Hindlimb muscle (tissue), 1 donor: ENCODE results near the gene SLC16A3. TPM values are rescaled to one million over a fixed set of nuclear protein-coding genes. Genes with fewer than 3 reads are reported as not detected.

Experiments used
- DNase-seq: peaks from one replicate; pipeline ENCODE4 v3.0.0-alpha.2; 2013
- polyA plus RNA-seq: library from polyadenylated mRNA; unstranded; fragments of 120-200 nt; gene quantifications from one replicate; pipeline ENCODE4 v1.2.1, GENCODE V29; 2013; ENCODE audit not compliant: insufficient read length

SLC16A3 gene
- polyA plus RNA-seq, 1 donor = 34.8 TPM

DNA sequence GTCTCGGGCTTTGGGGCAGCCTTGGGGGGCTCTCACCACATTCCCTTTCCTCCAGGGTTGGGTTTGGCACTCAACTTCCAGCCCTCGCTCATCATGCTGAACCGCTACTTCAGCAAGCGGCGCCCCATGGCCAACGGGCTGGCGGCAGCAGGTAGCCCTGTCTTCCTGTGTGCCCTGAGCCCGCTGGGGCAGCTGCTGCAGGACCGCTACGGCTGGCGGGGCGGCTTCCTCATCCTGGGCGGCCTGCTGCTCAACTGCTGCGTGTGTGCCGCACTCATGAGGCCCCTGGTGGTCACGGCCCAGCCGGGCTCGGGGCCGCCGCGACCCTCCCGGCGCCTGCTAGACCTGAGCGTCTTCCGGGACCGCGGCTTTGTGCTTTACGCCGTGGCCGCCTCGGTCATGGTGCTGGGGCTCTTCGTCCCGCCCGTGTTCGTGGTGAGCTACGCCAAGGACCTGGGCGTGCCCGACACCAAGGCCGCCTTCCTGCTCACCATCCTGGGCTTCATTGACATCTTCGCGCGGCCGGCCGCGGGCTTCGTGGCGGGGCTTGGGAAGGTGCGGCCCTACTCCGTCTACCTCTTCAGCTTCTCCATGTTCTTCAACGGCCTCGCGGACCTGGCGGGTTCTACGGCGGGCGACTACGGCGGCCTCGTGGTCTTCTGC, 8.4 kb downstream of the SLC16A3 start:
- no peak for DNase-seq

DNA sequence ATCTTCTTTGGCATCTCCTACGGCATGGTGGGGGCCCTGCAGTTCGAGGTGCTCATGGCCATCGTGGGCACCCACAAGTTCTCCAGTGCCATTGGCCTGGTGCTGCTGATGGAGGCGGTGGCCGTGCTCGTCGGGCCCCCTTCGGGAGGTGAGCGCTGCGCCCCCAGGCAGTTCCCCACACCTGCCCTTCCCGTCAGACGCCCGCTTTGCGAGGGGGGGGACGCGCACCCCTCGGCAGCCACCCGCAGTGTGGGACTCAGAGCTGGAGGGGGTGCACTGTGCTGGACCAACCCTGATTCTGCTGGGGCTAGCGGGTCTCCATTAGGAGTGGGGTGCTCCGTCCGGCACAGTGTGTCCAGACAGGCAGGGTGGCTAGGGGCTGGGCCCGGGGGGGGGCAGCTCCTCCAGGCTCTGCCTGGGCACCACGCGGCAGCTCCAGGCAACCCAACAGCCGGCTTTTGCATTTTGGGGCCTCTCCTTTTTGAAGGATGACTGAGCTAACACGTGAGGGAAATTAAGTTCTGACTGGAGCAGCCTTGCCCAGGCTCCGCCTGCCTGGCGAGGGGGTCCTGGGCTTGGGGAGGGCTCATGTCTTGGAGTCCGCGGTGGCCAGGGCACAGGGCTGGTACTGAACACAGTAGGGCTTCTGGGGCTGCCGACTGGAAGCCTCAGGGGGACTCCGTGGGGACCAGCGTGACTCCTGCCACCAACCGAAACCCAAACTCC, 9.1 kb downstream of the SLC16A3 start:
- no peak for DNase-seq

DNA sequence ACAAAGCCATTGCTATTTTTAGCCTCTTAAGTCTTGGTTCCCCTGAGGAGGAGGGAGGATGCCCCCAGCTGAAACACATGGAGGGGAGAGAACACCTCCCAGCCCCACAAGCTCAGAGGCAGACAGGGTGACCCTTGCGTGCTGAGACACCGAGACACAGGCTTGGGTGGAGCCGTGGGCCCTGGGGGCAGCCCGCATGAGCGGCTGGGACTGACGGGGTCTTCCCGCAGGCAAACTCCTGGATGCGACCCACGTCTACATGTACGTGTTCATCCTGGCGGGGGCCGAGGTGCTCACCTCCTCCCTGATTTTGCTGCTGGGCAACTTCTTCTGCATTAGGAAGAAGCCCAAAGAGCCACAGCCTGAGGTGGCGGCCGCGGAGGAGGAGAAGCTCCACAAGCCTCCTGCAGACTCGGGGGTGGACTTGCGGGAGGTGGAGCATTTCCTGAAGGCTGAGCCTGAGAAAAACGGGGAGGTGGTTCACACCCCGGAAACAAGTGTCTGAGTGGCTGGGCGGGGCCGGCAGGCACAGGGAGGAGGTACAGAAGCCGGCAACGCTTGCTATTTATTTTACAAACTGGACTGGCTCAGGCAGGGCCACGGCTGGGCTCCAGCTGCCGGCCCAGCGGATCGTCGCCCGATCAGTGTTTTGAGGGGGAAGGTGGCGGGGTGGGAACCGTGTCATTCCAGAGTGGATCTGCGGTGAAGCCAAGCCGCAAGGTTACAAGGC, 9.8 kb downstream of the SLC16A3 start:
- DNase-seq = no peak

DNA sequence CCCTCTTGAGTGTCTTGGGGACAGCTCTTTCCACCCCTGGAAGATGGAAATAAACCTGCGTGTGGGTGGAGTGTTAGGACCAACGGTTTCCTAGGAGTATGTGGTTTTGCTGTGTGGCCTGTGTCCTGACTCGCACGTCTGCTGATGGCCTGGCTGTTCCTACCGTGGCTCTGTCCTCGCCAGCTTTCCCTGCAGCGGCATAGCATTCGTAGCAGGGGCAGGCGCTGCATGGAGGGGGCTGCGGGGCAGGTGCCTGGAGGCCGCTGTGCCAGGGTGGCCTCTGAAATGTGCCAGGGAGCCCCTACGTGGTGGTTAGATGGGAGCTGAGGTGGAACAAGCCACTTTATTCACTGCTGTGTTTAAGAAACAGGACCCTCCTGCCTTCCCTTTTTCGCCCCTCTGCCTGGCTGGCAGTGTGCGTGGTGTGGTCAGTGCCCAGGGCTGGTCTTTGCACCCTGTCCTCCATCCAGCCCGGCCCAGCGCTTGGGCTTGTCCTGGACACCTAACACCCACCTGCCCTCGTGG, 10.6 kb downstream of the SLC16A3 start:
- DNase-seq = no peak

DNA sequence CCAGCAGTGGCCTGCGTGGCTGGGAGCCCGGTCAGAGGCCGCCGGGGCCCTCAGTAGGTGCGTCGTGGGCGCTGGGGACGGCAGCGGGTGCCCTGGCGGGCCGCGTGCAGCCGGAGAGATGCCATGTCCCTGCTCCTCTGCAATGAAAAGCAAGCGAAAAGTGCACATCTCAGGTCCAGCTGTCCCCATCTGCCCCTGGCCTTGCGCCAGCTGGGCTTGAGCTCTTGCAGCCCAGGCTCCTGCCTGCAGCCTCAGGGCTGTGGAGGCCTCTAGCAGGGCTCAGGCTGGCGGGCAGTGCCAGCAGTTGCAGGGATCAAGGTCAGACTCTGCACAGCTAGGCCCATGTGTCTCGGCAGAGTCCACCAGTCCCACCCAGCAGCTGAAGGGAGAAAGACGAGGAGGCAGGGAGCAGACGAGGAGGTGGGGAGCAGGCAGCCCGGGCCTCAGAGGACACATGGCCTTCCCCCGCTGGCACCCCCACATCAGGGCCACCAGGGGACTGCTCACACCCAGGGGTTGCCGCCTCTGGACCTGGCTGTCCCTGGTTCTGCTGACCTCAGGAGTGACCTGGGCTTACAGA, 11.2 kb downstream of the SLC16A3 start:
- DNase-seq = no peak

DNA sequence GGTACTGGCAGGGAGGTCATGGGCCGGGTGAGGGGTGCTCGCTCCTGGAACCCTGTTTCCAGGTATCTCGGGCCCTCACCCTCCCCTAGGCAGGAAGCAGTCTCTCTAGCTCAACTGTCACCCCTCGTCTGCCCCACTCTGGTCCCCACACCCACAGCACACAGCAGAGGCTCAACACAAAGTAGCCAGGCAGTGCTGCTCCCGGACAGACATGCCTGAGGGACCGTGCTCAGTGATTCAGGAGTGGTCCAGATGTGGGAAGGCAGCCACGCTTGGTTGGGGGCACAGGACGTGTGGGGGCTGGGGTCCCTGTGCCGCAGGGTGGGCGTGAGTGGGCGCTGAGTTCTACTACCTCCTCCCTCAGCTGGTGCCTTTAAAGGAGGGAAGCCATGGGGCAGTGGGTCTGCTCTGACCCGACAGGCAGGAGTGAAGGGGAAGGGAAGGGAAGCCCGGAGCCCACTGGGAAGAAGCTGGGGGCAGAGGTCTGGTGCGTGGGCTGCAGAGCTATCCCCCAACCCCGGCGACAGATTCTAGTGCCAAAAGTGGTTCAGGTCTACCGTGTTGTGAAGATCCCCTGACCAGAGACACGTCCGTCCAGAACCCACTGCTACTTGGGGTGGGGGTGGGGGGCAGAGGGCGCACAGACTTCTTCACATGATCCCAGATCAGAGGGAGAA, 11.8 kb downstream of the SLC16A3 start:
- no peak for DNase-seq

DNA sequence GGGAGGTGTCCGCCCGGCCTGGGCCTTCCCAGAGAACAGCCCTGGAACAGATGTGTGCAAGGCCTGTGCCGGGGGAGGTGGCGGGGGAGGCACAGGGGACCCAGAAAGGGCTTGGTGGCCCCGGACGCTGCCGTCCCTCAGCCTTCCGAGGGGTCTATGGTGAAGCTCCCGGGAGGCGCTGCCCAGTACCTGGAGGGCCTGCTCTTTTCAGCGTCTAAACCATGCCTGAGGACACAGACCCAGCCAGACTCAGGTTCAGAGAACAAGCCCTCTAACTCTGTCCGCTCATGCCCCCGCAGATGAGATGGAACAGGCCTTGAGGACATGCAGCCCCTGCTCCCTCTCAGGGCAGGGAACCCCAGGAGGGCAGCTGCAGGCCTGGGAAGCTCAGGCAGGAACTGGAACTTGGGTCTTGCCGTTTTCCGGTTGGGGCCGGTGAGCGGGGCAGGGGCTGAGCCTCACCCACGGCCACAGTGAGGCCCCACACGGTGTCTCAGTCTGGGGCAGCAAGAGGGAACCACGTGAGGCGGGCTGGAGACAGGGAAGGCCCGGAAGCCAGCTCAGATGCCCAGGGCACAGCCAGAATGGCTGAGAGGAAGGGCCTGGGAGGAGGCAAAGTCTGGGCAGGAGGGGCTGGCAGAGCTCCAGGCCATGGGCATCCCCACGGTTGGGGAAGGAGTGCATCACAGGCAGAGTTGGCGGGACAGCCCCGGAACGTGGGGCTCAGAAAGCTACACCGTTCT, 12.5 kb downstream of the SLC16A3 start:
- DNase-seq = no peak

DNA sequence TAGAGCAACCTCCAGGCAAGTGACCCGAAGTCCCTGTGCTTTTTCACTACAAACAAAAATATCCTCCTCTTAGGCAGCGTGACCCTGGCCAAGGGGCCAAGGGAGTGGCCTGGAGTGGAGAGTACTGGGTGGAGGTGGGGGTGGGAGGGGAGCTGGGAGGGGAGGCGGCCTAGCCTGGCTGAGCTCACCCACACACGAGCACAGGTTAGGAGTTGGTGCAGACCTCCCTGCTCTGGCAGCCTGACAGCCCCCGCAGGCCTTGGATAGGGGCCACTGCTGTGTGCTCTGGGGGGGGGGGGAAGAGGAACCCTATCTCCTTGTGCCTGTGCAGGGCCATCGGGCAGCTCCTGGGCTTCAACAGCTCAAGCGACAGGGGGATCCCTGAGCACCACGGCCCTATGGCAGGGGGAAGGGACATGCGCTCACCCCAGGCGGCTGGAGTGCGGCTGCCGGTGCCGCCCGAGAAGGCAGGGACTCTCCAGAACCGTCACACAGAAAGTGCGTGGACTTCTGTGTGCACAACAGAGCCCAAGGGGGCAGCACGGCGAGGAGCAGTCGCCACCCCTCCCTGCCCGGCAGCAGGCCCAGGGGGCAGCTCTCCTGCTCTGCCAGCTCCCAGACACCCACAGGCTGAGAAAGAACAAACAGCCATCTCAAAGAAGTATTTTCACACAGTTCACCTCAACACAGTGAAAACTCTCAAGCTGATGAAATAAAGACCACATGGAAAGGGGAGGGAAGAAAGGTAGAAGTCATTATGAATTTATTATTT, 13.3 kb downstream of the SLC16A3 start:
- DNase-seq = no peak

DNA sequence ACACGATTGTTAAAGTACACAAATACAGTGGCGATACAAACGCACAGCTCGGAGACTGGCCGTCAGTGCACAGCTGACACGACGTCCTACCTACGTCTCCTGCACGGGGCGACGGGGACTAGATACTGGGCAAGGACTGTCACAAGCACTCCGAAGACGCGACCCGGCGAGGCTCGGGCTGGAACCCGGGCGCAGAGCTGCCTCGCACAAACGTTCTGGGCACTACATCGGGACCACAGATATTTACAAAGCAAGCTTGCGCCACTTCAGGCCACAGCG, 13.8 kb downstream of the SLC16A3 start:
- DNase-seq = no peak

DNA sequence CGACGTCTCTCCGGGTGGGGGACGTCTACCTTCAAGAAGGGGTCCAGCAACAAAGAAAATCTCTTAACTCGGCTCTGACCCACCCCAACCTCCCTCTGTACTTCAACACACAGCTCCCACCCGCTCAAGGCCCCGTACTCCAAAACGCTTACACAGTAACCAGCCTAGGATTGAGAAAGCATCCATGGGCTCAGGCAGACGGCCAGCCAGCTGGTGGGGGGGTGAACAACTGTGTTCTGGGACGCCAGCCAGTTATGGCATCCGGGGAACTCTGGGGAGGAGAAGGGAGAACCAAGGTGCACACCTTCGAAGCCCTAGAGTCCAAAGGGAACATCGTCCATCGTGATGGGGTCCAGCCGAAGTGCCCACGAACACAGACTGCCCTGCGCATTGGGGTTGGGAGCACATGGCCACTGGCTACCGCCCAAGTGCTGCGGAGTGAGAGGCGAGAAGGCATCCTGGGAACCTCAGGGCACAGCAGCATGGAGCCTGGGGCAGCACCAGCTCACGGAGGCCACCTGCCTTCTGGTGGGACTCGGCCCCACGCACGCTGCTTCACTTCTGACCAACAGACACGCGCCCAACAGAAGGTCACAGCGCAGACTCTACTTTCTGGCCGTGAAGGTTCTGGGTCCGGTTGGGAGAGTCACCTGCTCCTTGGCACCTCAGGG, 14.3 kb downstream of the SLC16A3 start:
- no peak for DNase-seq

DNA sequence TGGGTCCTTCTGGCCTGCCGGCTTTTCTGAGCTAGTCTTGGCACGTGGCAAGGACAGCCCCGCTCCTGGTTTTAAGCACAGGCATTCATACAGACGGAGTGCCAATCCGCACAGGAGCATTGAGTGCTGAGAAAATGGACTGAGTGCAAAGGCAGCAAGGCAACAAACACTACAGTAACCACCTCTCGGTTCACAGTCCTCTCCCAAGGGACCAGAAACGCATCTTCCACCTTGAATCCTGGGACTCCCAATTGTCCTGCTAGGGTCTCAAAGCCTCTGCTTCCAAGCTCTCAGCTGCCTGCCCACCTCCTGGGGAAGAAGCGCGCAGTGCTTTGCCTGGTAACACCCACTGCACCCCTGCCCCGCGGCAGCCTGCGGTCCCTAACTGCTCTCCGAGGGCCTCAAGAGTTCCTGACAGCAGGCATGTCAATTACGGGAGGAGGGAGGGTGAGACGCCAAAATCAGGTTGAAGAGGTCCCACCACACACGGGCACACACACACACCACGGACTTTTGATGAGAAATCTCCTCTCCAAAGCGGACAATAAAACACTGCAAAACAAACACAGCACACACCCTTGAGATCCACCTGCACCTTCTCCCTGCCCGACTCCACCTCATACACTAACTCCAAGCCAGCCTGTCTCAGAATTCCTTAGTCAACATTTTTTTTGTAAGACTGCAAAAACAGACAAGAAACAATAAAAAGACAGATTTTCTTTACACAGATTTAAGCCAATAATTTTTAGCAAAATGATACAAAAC, 15.0 kb downstream of the SLC16A3 start:
- no peak for DNase-seq

DNA sequence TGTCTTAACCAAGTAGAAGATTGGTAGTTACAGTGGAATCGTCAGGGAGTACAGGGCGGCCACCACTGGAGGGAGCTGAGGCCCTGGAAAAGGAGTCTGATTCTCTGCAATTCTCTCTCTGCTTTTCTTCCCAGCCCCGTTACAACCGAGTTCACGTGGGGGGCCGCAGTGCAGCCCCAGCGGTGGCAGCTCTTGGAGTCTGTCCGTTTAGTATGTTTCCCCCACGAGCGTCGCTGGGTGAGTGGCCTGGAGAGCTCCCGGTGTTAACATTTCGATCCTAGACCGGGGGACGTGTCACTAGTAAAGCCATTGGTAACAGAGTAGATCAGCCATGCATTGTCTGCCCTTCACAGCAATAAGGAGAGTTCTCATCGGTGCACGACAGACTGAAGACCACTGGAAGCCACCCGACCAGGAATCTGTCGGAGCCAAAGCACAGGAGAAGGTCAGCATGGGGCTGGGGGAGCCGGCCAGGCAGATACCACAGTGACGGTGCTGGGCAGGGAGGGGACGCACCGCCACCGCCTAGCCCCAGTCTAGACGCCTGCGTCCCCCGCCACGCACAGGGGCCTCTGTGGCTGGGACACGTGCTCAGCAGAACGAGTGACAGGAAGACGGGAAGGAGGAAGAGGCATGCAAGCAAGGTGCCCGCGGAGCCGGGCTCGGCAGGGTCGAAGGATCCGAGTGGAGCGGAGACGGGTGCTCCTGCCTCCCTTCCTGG, 15.7 kb downstream of the SLC16A3 start:
- no peak for DNase-seq

DNA sequence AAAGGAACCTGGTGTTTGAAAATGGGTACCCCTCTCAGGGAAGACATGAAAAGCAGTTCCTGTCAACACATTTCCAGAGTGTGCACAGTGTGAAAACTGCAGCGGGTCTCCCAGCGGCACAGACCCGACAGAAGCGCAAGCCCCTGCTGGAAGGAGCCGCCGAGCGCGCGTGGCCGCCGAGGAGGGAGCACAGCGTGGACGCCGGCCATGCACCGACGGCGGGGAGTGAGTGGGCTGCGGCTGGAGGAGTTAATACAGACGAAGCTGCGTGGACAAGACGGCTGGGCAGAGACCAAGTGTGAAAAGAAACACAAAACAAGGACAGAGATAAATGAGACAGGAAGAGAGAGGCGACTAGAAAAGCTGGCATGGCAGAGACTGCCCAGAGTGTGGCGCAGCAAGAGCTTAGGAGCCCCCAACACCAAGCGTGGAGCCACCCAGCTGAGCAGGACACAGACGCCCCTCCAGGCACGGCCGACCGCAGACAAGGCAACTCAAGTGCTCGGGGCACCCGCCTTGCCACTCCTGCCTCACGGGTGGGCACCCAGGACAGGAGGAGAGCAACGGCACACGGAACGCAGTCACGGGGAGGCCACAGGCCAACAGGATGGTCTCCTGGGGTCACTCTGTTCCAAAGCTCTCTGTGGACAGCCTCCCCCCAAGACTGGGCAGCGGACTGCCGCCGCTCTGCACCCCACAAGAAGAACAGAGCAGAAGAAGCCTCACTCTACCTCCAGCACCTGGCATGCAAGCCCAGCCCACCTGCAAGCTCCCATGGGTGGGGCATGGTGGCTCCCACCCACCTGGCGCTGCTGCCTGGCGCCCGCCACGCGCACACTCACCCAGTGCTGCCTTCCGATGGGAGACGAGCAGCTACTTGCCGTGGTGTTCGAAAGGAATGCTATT, 16.5 kb downstream of the SLC16A3 start:
- DNase-seq = no peak

DNA sequence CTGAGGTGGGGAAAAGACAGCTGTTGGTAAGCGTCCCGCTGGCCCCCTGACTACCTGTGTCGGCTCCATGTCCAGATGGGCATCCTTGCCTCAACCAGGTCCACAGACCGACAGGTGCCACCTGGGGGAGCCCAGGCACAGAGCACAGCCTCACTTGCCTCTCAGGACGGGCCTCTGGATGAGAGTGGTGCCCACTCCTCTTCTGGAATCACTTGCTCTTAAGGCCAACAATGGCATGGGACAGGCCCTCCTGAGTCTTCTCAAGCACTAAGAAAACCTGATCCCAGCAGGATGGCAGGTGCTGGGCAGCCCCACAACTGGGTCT, 17.2 kb downstream of the SLC16A3 start:
- no peak for DNase-seq

DNA sequence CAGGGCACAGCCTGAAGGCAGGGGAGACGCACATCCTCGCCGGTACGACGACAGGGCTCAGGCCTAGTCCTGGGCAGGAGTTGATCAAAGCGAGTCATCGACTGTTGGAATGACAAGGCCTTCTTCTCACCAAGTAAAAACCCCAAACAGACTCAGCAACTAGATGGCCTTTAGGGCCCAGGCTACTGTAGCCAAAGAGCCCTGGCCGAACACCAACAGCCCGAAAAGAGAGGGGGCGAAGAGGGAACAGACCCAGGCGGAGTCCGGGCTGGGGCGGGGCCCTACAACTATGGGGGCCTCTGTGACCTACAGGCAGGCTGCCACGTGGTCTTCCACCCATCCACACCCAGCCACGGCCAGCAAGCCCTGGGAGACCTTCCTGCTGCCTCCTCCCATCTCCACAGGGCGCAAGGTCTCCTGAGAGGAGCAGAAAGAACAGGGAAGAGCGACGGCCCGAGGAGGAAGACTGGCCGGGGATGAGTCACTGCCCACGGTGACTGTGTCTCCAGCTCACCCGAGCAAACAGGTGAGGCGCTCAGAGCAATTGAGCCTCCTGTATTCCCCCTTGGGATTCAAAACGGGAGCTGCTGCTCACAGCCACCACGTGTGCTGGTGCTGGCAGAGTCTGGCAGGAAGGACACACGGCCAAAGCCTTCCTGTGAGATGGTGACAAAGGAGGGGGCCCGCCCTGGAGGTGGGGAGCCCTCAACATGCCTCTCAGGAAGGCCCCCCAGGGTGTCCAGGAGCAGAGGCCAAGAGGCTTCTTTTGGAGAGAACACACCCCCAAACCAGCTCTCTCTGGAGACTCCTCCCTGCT, 17.7 kb downstream of the SLC16A3 start:
- DNase-seq = no peak

DNA sequence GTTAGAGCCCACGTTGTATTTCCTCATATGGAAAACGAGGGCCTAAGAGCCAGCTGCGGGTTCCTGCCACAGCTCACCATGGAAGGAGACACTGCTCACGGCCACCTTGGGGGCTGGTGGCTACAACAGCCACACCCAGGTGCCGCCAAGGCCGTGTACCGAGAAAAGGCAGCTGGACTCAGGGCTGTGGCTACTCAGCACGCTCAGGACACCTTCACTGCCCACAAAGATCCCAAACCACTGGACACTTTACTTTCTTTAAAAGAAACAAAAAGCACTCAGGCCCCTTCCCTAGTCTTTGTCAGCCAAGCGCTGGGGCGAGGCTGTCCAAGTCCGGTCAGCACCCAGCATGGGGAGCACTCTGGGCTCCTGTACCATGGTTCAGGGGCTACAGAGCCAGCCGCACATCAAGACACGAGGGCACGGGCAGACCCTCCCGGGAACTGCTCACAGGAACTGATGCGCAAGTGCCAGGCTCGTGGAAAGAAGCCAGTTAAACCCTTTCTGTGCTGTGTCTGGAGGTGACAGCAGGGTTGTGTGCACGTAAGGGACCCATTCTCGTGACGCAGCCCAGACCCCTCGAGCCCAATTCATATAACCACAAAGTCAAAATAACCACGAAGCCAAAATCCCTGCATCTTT, 18.5 kb downstream of the SLC16A3 start:
- DNase-seq = no peak
